ENCODE measurements around the gene TEX47.

DNA sequence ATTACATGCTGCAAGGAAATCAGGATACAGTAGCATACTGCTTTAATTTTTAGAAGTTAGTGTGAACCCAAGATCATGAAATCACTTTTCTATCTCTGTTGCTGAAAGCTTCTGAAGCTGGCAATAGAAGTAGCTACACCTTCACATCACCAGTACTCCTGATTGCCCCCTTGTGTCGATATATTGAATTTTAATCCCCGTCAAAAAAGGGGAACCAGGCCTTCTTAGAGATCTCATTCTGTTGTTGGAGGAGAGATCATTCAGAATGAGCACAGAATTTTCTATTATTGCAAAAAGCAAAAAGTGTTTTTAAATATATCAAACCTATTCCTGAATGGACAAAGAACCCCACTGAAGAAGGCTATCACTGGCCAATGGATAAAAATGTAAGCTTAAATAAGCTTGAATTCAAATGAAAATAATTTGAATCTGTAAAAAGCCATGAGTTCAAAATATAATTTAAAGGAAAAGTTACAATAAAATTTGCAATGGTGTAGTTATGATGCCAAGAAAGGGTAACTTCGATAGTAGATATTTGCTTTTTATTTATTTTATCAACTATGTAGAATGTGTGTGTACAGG lies 39.7 kb upstream of the TEX47 start:
- TF ChIP-seq, protein P1, sequence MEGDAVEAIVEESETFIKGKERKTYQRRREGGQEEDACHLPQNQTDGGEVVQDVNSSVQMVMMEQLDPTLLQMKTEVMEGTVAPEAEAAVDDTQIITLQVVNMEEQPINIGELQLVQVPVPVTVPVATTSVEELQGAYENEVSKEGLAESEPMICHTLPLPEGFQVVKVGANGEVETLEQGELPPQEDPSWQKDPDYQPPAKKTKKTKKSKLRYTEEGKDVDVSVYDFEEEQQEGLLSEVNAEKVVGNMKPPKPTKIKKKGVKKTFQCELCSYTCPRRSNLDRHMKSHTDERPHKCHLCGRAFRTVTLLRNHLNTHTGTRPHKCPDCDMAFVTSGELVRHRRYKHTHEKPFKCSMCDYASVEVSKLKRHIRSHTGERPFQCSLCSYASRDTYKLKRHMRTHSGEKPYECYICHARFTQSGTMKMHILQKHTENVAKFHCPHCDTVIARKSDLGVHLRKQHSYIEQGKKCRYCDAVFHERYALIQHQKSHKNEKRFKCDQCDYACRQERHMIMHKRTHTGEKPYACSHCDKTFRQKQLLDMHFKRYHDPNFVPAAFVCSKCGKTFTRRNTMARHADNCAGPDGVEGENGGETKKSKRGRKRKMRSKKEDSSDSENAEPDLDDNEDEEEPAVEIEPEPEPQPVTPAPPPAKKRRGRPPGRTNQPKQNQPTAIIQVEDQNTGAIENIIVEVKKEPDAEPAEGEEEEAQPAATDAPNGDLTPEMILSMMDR (IDR thresholded peaks at IDR 0.05) = no peak
- no peak for TF ChIP-seq EZH2 (IDR thresholded peaks at IDR 0.05; ENCODE audit: borderline replicate concordance, insufficient read depth, low read depth, low read length, poor library complexity, severe bottlenecking)
